HCT116 (cell line): ENCODE measurements around the gene CPED1. TPM values are rescaled to one million over a fixed set of nuclear protein-coding genes. Genes with fewer than 3 reads are reported as not detected.

ENCODE experiments used
- ATAC-seq: fragments of 200-7000 bp; cut with Tn5 transposase; 2 replicates; pipeline ENCODE4 v1.9.1; 2020; ENCODE audit warnings: mild to moderate bottlenecking, moderate library complexity
- BruUV-seq: library from RNA; stranded (reverse); fragments of 400-500 nt; replicated peaks from 2 replicates; lab custom pipeline; 2021; lab: Mats Ljungman, UMichigan
- CTCF ChIA-PET: fragments of 300-600 bp; sonication (Branson Sonifier 250); formaldehyde crosslinking; loops from one replicate; lab custom pipeline; 2021; ENCODE audit warnings: antibody characterized with exemption; lab: Charles Lee
- POLR2A ChIA-PET: fragments of 300-600, 350-600 bp; sonication (Branson Sonifier 250); formaldehyde crosslinking; loops from one replicate; lab custom pipeline; 2021; ENCODE audit warnings: antibody characterized with exemption; lab: Charles Lee
- RAD21 ChIA-PET, 2 experiments: fragments of 300-600 bp; sonication (Branson Sonifier 250); formaldehyde crosslinking; loops; one replicate each; lab custom pipeline; 2023; ENCODE audit warnings: low total read pairs in 2 of 2; ENCODE audit not compliant: uncharacterized antibody in 2 of 2, unreplicated experiment in 2 of 2, low non-redundant PET in 1 of 2; lab: Charles Lee
- DNase-seq: peaks from one replicate; pipeline ENCODE4 v3.0.0-alpha.2; 2010; ENCODE audit warnings: low read depth, low spot score
- H2AFZ ChIP-seq: fragments of 200-600 bp; shearing (Covaris generic), sonication (generic); 2 replicates; pipeline ENCODE4 v1.6.1; 2017; ENCODE audit warnings: low read depth, mixed run types, mixed read lengths, antibody characterized with exemption, low read length; ENCODE audit not compliant: poor library complexity, severe bottlenecking
- H3K27ac ChIP-seq: 2 replicates; pipeline ENCODE4 v1.5.1; 2012; ENCODE audit warnings: low read depth, low read length
- H3K27me3 ChIP-seq: fragments of 200-600 bp; sonication (generic); 2 replicates; pipeline ENCODE4 v1.6.1; 2016; ENCODE audit warnings: mixed run types, low read length, mixed read lengths; ENCODE audit not compliant: insufficient read depth
- H3K36me3 ChIP-seq, 2 experiments: fragments of 200-500 bp in 1 of 2; fragments of 200-600 bp in 1 of 2; sonication (Bioruptor generic) in 1 of 2; sonication (generic) in 1 of 2; 2 replicates each; pipeline versions ENCODE4 v1.5.1 to v1.6.1; 2014 to 2016; ENCODE audit warnings: low read length in 2 of 2, inconsistent platforms in 1 of 2, mixed read lengths in 1 of 2, mixed run types in 1 of 2; ENCODE audit not compliant: insufficient read depth in 2 of 2, control insufficient read depth in 1 of 2
- H3K4me1 ChIP-seq, 2 experiments: fragments of 200-600 bp in 1 of 2; sonication (generic) in 1 of 2; 2 replicates each; pipeline versions ENCODE4 v1.5.1 to v1.6.1; 2012 to 2017; ENCODE audit warnings: low read length in 2 of 2, inconsistent platforms in 1 of 2, mild to moderate bottlenecking in 1 of 2, mixed read lengths in 1 of 2, mixed run types in 1 of 2, moderate library complexity in 1 of 2; ENCODE audit not compliant: insufficient read depth in 2 of 2, control insufficient read depth in 1 of 2
- H3K4me2 ChIP-seq: fragments of 200-600 bp; sonication (generic); 2 replicates; pipeline ENCODE4 v1.6.1; 2017; ENCODE audit warnings: mixed run types, low read length, mixed read lengths
- H3K4me3 ChIP-seq, 2 experiments: fragments of 200-600 bp in 1 of 2; sonication (generic) in 1 of 2; replicated peaks in 1 of 2; 2 replicates each; pipeline ENCODE4 v1.5.1; 2011 to 2016; ENCODE audit warnings: low read length in 2 of 2, control low read depth in 1 of 2, low read depth in 1 of 2, mild to moderate bottlenecking in 1 of 2, mixed read lengths in 1 of 2, mixed run types in 1 of 2
- H3K79me2 ChIP-seq: fragments of 200-600 bp; sonication (generic); 2 replicates; pipeline ENCODE4 v1.6.1; 2017; ENCODE audit warnings: mild to moderate bottlenecking, mixed run types, low read length, moderate library complexity, mixed read lengths; ENCODE audit not compliant: insufficient read depth
- H3K9ac ChIP-seq: fragments of 200-600 bp; sonication (generic); 2 replicates; pipeline ENCODE4 v1.6.1; 2016; ENCODE audit warnings: low read length, mixed read lengths
- H3K9me2 ChIP-seq: fragments of 200-600 bp; sonication (generic), shearing (Covaris generic); 2 replicates; pipeline ENCODE4 v1.6.1; 2017; ENCODE audit warnings: mixed run types, mild to moderate bottlenecking, moderate library complexity; ENCODE audit not compliant: insufficient read depth
- H3K9me3 ChIP-seq, 2 experiments: fragments of 200-500 bp in 1 of 2; fragments of 200-600 bp in 1 of 2; sonication (Bioruptor generic) in 1 of 2; sonication (generic) in 1 of 2; 2 replicates each; pipeline ENCODE4 v1.6.1; 2014 to 2017; ENCODE audit warnings: low read length in 2 of 2, mixed read lengths in 2 of 2, inconsistent platforms in 1 of 2, low read depth in 1 of 2, mild to moderate bottlenecking in 1 of 2, mixed run types in 1 of 2, moderate library complexity in 1 of 2; ENCODE audit not compliant: control insufficient read depth in 1 of 2, insufficient read depth in 1 of 2
- H4K20me1 ChIP-seq: fragments of 200-600 bp; sonication (generic), shearing (Covaris generic); 2 replicates; pipeline ENCODE4 v1.6.1; 2017; ENCODE audit warnings: mixed run types, mild to moderate bottlenecking, moderate library complexity; ENCODE audit not compliant: insufficient read depth
- CBX3 ChIP-seq: IDR thresholded peaks from 2 replicates; pipeline ENCODE4 v1.6.1; 2012; ENCODE audit warnings: low read depth
- ELF1 ChIP-seq: IDR thresholded peaks from 2 replicates; pipeline ENCODE4 v1.6.1; 2012; ENCODE audit warnings: low read depth, borderline replicate concordance
- EZH2 ChIP-seq: fragments of 200-600 bp; sonication (generic); IDR thresholded peaks from 2 replicates; pipeline ENCODE4 v1.6.1; 2017; ENCODE audit warnings: antibody characterized with exemption, mixed run types
- EZH2phosphoT487 ChIP-seq: fragments of 200-600 bp; IDR thresholded peaks from 2 replicates; pipeline ENCODE4 v1.6.1; 2018; ENCODE audit warnings: antibody characterized with exemption, borderline replicate concordance
- JUND ChIP-seq: IDR thresholded peaks from 2 replicates; pipeline ENCODE4 v1.6.1; 2012
- MAX ChIP-seq: IDR thresholded peaks from 2 replicates; pipeline ENCODE4 v1.6.1; 2012
- RAD21 ChIP-seq: IDR thresholded peaks from 2 replicates; pipeline ENCODE4 v1.6.1; 2012; ENCODE audit warnings: low read depth, mild to moderate bottlenecking
- SRF ChIP-seq: IDR thresholded peaks from 2 replicates; pipeline ENCODE4 v1.6.1; 2012; ENCODE audit warnings: low read depth
- TCF7L2 ChIP-seq: IDR thresholded peaks from 2 replicates; pipeline ENCODE4 v1.7.0; 2011; ENCODE audit warnings: borderline replicate concordance, inconsistent platforms; ENCODE audit not compliant: insufficient read depth, insufficient read length; ENCODE audit errors: extremely low read depth
- ZFX ChIP-seq: fragments of 450-650 bp; IDR thresholded peaks from 2 replicates; pipeline ENCODE4 v1.6.1; 2017
- intact Hi-C: fragments of 100-400 bp; cut with micrococcal nuclease; formaldehyde crosslinking; loops from 2 replicates; pipeline ENCODE4 v1.10.0; 2022
- total RNA-seq: library from RNA; stranded (reverse); gene quantifications from one replicate; pipeline ENCODE4 v1.2.1, GENCODE V29; 2021; ENCODE audit not compliant: unreplicated experiment
- TF ChIP-seq, protein P1 (sequence below): IDR thresholded peaks from 2 replicates; pipeline ENCODE4 v1.6.1; 2012; ENCODE audit warnings: low read depth
- TF ChIP-seq, protein P2 (sequence below): IDR thresholded peaks from 2 replicates; pipeline ENCODE4 v1.6.1; 2011; ENCODE audit warnings: mild to moderate bottlenecking, low read length, moderate library complexity; ENCODE audit not compliant: insufficient replicate concordance; ENCODE audit errors: extremely low read depth

Gene CPED1
- total RNA-seq, 1 experiment from 2014 or later = 1.2 TPM

GRCh38 chr7:121084256-121084655 lies 95.7 kb downstream of the CPED1 start:
- Histone ChIP-seq H3K9me2 (no peaks in the 10 kb centered on the region), H3K27ac (no peak overlapping the region), H3K79me2 (no peaks in the 10 kb centered on the region), H3K4me3 (0 out of 4 replicates have a peak overlapping the region, but pooled peaks of 1 of the 2 experiments have one; percentile 18), H3K9me3 (no peaks in the 10 kb centered on the region), H3K9ac (no peak overlapping the region), H3K4me1 (peaks cover 9 to 33% of the 10 kb centered on the region in 2 experiments), H4K20me1 (no peaks in the 10 kb centered on the region), H3K4me2 (peak overlapping the region; percentile 57), H3K36me3 (no peaks in the 10 kb centered on the region), H2AFZ (peak overlapping the region; percentile 93), H3K27me3 (no peaks in the 10 kb centered on the region)
- CTCF ChIA-PET = no interaction called here
- intact Hi-C loops = no loop called here
- no TSS peak for BruUV-seq
- ATAC-seq = no peak
- TF ChIP-seq RAD21 (no peak), ZFX (no peak), CBX3 (no peak), EZH2phosphoT487 (no peak), SRF (no peak), MAX (no peak), TCF7L2 (no peak), ELF1 (no peak), EZH2 (no peak), JUND (no peak)
- TF ChIP-seq, protein P1, sequence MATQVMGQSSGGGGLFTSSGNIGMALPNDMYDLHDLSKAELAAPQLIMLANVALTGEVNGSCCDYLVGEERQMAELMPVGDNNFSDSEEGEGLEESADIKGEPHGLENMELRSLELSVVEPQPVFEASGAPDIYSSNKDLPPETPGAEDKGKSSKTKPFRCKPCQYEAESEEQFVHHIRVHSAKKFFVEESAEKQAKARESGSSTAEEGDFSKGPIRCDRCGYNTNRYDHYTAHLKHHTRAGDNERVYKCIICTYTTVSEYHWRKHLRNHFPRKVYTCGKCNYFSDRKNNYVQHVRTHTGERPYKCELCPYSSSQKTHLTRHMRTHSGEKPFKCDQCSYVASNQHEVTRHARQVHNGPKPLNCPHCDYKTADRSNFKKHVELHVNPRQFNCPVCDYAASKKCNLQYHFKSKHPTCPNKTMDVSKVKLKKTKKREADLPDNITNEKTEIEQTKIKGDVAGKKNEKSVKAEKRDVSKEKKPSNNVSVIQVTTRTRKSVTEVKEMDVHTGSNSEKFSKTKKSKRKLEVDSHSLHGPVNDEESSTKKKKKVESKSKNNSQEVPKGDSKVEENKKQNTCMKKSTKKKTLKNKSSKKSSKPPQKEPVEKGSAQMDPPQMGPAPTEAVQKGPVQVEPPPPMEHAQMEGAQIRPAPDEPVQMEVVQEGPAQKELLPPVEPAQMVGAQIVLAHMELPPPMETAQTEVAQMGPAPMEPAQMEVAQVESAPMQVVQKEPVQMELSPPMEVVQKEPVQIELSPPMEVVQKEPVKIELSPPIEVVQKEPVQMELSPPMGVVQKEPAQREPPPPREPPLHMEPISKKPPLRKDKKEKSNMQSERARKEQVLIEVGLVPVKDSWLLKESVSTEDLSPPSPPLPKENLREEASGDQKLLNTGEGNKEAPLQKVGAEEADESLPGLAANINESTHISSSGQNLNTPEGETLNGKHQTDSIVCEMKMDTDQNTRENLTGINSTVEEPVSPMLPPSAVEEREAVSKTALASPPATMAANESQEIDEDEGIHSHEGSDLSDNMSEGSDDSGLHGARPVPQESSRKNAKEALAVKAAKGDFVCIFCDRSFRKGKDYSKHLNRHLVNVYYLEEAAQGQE = no peak
- TF ChIP-seq, protein P2, sequence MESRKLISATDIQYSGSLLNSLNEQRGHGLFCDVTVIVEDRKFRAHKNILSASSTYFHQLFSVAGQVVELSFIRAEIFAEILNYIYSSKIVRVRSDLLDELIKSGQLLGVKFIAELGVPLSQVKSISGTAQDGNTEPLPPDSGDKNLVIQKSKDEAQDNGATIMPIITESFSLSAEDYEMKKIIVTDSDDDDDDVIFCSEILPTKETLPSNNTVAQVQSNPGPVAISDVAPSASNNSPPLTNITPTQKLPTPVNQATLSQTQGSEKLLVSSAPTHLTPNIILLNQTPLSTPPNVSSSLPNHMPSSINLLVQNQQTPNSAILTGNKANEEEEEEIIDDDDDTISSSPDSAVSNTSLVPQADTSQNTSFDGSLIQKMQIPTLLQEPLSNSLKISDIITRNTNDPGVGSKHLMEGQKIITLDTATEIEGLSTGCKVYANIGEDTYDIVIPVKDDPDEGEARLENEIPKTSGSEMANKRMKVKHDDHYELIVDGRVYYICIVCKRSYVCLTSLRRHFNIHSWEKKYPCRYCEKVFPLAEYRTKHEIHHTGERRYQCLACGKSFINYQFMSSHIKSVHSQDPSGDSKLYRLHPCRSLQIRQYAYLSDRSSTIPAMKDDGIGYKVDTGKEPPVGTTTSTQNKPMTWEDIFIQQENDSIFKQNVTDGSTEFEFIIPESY = no peak
- RAD21 ChIA-PET = no interaction called here
- POLR2A ChIA-PET = no interaction called here
- no peak for DNase-seq
